Keratinocyte (primary cell): ENCODE data around the gene ITCH. TPM values are rescaled to one million over a fixed set of nuclear protein-coding genes. Genes with fewer than 3 reads are reported as not detected.
"Not testable (repeated sequence)": the region's sequence is repeated elsewhere in the genome, so short reads cannot be mapped to it uniquely, and the experiment has no call there.

Experiments
- DNase-seq: peaks from one replicate; pipeline ENCODE4 v3.0.0-alpha.2; 2011; ENCODE audit warnings: low read depth, missing footprints, low spot score
- FAIRE-seq: peaks from 2 replicates; lab custom pipeline; 2011; peaks lifted over from hg19 to GRCh38; lab: Jason Lieb, UNC
- H2AFZ ChIP-seq: 2 replicates; pipeline ENCODE4 v1.6.0; 2012; ENCODE audit warnings: low read length, control low read depth, inconsistent platforms; ENCODE audit not compliant: control insufficient read depth
- H3K27ac ChIP-seq: 2 replicates; pipeline ENCODE4 v1.5.1; 2011; ENCODE audit warnings: low read length; ENCODE audit not compliant: control insufficient read depth, insufficient read depth
- H3K27me3 ChIP-seq: 3 replicates; pipeline ENCODE4 v1.6.0; 2011; ENCODE audit warnings: low read length; ENCODE audit not compliant: control insufficient read depth, insufficient read depth; ENCODE audit errors: extremely low read depth
- H3K36me3 ChIP-seq, 2 experiments: 2 replicates in 1 of 2; 3 replicates in 1 of 2; pipeline ENCODE4 v1.5.1; 2011; ENCODE audit warnings: low read length in 2 of 2, mild to moderate bottlenecking in 1 of 2; ENCODE audit not compliant: control insufficient read depth in 2 of 2, insufficient read depth in 2 of 2; ENCODE audit errors: extremely low read depth in 1 of 2
- H3K4me1 ChIP-seq: 3 replicates; pipeline ENCODE4 v1.5.1; 2011; ENCODE audit warnings: low read length; ENCODE audit not compliant: control insufficient read depth, insufficient read depth; ENCODE audit errors: extremely low read depth
- H3K4me2 ChIP-seq: 3 replicates; pipeline ENCODE4 v1.6.0; 2011; ENCODE audit warnings: low read depth, low read length; ENCODE audit not compliant: control insufficient read depth, insufficient read depth; ENCODE audit errors: extremely low read depth
- H3K4me3 ChIP-seq, 3 experiments: fragments of 200-600 bp in 1 of 3; sonication (generic) in 1 of 3; 2 replicates in 2 of 3; 3 replicates in 1 of 3; pipeline ENCODE4 v1.5.1; 2011 to 2016; ENCODE audit warnings: low read length in 3 of 3, mild to moderate bottlenecking in 3 of 3, control low read depth in 2 of 3, inconsistent platforms in 1 of 3, low read depth in 1 of 3, mixed read lengths in 1 of 3, mixed run types in 1 of 3, moderate library complexity in 1 of 3; ENCODE audit not compliant: control insufficient read depth in 2 of 3, insufficient read depth in 2 of 3; ENCODE audit errors: extremely low read depth in 1 of 3
- H3K79me2 ChIP-seq: 2 replicates; pipeline ENCODE4 v1.6.0; 2012; ENCODE audit warnings: low read length; ENCODE audit not compliant: control insufficient read depth, insufficient read depth
- H3K9ac ChIP-seq: 3 replicates; pipeline ENCODE4 v1.6.0; 2011; ENCODE audit warnings: low read length; ENCODE audit not compliant: control insufficient read depth, insufficient read depth; ENCODE audit errors: extremely low read depth
- H3K9me1 ChIP-seq: 3 replicates; pipeline ENCODE4 v1.6.0; 2011; ENCODE audit warnings: low read length; ENCODE audit not compliant: control insufficient read depth, insufficient read depth; ENCODE audit errors: extremely low read depth
- H3K9me3 ChIP-seq: 2 replicates; pipeline ENCODE4 v1.5.1; 2012; ENCODE audit warnings: low read depth, low read length; ENCODE audit not compliant: control insufficient read depth
- H4K20me1 ChIP-seq: 3 replicates; pipeline ENCODE4 v1.6.0; 2011; ENCODE audit warnings: low read length; ENCODE audit not compliant: control insufficient read depth, insufficient read depth; ENCODE audit errors: extremely low read depth
- CTCF ChIP-seq, 3 experiments: IDR thresholded peaks in 1 of 3; conservative IDR thresholded peaks in 1 of 3; optimal IDR thresholded peaks in 1 of 3; 2 replicates in 2 of 3; 3 replicates in 1 of 3; pipeline versions ENCODE3 to v1.5.1; 2011; ENCODE audit warnings: low read length in 3 of 3, mild to moderate bottlenecking in 3 of 3, moderate library complexity in 2 of 3, control low read depth in 1 of 3, inconsistent platforms in 1 of 3; ENCODE audit not compliant: insufficient read depth in 2 of 3; ENCODE audit errors: extremely low read depth in 1 of 3
- EZH2 ChIP-seq: IDR thresholded peaks from one replicate; pipeline ENCODE4 v1.6.1; 2012; ENCODE audit warnings: inconsistent platforms, mild to moderate bottlenecking, low read length, moderate library complexity
- dilution Hi-C: fragments of 300-500 bp; cut with MboI; formaldehyde crosslinking; loops from one replicate; pipeline ENCODE4 v1.7.0; 2020; ENCODE audit warnings: low sequenced_read_pairs; ENCODE audit not compliant: extremely low pct_ligation_motif_present
- polyA plus RNA-seq, 5 experiments: library from polyadenylated mRNA; depleted of rRNA in 3 of 5; stranded (reverse) in 3 of 5; stranded (forward) in 1 of 5; unstranded in 1 of 5; fragments of >200 nt; gene quantifications; 1 replicate in 1 of 5; 2 replicates in 3 of 5; 3 replicates in 1 of 5; pipeline versions ENCODE4 v1.2.1 to v1.2.3, GENCODE V29; 2011 to 2012; ENCODE audit warnings: missing spikeins in 2 of 5, low read depth in 1 of 5, low replicate concordance in 1 of 5

ITCH gene
- polyA plus RNA-seq, 1 donor (not counting 4 experiments of a cell fraction or from before 2014, with no cell fraction given): 42.5 TPM

- H3K79me2 ChIP-seq: peaks cover 69% of the 10 kb centered on the region
- peaks cover 13 to 39% of the 10 kb centered on the region in 2 experiments for H3K36me3 ChIP-seq
- H3K9me1 ChIP-seq: no peaks in the 10 kb centered on the region
- dilution Hi-C loops: no loop called here
- H3K4me3 ChIP-seq: no peak overlapping the region
- H4K20me1 ChIP-seq: no peaks in the 10 kb centered on the region
- no peak overlapping the region for H3K27ac ChIP-seq
- no peaks in the 10 kb centered on the region for H3K27me3 ChIP-seq
- no peaks in the 10 kb centered on the region for H3K9me3 ChIP-seq
- TF ChIP-seq CTCF (optimal IDR thresholded peaks at IDR 0.05 in 1 of 3, IDR thresholded peaks at IDR 0.05 in 1 of 3, conservative IDR thresholded peaks at IDR 0.05 in 1 of 3; ENCODE audit: extremely low read depth in 1 of 3, insufficient read depth in 2 of 3, low read length in 3 of 3): no peak
- TF ChIP-seq EZH2: no peak
- H3K4me2 ChIP-seq: no peak overlapping the region
- FAIRE-seq (no peak), DNase-seq (no peak)
- H2AFZ ChIP-seq: no peak overlapping the region
- H3K4me1 ChIP-seq: no peaks in the 10 kb centered on the region
- no peak overlapping the region for H3K9ac ChIP-seq
Observed at GRCh38 chr20:34412453-34412852, 49.4 kb downstream of the ITCH start.

GRCh38 chr20:34414525-34414924 lies 51.5 kb downstream of the ITCH start:
- H3K4me2 ChIP-seq, H3K9ac ChIP-seq, H3K4me3 ChIP-seq, H3K27me3 ChIP-seq, H3K9me3 ChIP-seq, H4K20me1 ChIP-seq, H3K27ac ChIP-seq, H3K4me1 ChIP-seq, H3K9me1 ChIP-seq, DNase-seq, H2AFZ ChIP-seq, FAIRE-seq, dilution Hi-C loops: not testable (repeated sequence)
- peaks cover 7 to 40% of the 10 kb centered on the region in 2 experiments for H3K36me3 ChIP-seq
- peaks cover 63% of the 10 kb centered on the region for H3K79me2 ChIP-seq

- Histone ChIP-seq H3K9me1 (no peaks in the 10 kb centered on the region), H4K20me1 (no peaks in the 10 kb centered on the region), H3K27me3 (no peaks in the 10 kb centered on the region), H3K9ac (no peak overlapping the region), H3K9me3 (no peaks in the 10 kb centered on the region), H2AFZ (no peak overlapping the region), H3K79me2 (peaks cover 62% of the 10 kb centered on the region), H3K4me1 (no peaks in the 10 kb centered on the region), H3K4me2 (no peak overlapping the region), H3K27ac (no peak overlapping the region), H3K4me3 (no peak overlapping the region), H3K36me3 (peaks cover 8 to 36% of the 10 kb centered on the region in 2 experiments)
- DNase-seq (no peak), FAIRE-seq (no peak)
- no peak for TF ChIP-seq CTCF (optimal IDR thresholded peaks at IDR 0.05 in 1 of 3, IDR thresholded peaks at IDR 0.05 in 1 of 3, conservative IDR thresholded peaks at IDR 0.05 in 1 of 3; ENCODE audit: extremely low read depth in 1 of 3, insufficient read depth in 2 of 3, low read length in 3 of 3)
- dilution Hi-C loops: no loop called here
Observed at GRCh38 chr20:34415079-34415478, 52.0 kb downstream of the ITCH start.
